ENCODE measurements around the gene CCNG2. TPM values are rescaled to one million over a fixed set of nuclear protein-coding genes. Genes with fewer than 3 reads are reported as not detected.

Gene CCNG2
- total and polyA plus RNA-seq, 4 donors, result 1.2 to 10.8 (median 4.1) TPM

DNA sequence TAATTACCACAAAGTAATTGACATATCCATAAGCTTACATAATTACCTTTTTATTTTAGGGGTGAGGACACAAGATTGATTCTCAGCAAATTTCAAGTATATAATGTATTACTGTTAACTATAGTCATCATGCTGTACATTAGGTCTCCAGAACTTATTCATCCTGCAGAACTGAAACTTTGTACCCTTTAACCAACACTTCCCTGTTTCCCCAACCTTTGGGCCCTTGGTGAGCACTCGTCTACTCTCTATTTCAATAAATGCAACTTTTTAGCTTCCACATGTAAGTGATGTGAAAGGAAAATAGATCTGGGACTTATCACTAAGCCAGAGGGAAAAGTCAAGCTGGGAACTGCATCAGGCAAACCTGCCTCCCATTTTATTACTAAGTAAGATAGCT is 33.6 kb upstream of the CCNG2 start:
- WGBS, result 83% methylated on average over 1 of the region's 1 CpG
- TF ChIP-seq SP1 (IDR thresholded peaks at IDR 0.05) (no peak), YY1 (IDR thresholded peaks at IDR 0.05) (no peak), FOXA2 (IDR thresholded peaks at IDR 0.05) (no peak), RAD21 (IDR thresholded peaks at IDR 0.05) (no peak), JUND (IDR thresholded peaks at IDR 0.05) (no peak), FOXA1 (IDR thresholded peaks at IDR 0.05) (no peak), HNF4A (conservative IDR thresholded peaks at IDR 0.05) (no peak), GABPA (IDR thresholded peaks at IDR 0.05 in 1 of 2, conservative IDR thresholded peaks at IDR 0.05 in 1 of 2) (no peak), TAF1 (conservative IDR thresholded peaks at IDR 0.05) (no peak), NR2F2 (IDR thresholded peaks at IDR 0.05) (no peak), RXRA (IDR thresholded peaks at IDR 0.05) (no peak)
- TF ChIP-seq, protein P1, sequence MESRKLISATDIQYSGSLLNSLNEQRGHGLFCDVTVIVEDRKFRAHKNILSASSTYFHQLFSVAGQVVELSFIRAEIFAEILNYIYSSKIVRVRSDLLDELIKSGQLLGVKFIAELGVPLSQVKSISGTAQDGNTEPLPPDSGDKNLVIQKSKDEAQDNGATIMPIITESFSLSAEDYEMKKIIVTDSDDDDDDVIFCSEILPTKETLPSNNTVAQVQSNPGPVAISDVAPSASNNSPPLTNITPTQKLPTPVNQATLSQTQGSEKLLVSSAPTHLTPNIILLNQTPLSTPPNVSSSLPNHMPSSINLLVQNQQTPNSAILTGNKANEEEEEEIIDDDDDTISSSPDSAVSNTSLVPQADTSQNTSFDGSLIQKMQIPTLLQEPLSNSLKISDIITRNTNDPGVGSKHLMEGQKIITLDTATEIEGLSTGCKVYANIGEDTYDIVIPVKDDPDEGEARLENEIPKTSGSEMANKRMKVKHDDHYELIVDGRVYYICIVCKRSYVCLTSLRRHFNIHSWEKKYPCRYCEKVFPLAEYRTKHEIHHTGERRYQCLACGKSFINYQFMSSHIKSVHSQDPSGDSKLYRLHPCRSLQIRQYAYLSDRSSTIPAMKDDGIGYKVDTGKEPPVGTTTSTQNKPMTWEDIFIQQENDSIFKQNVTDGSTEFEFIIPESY (IDR thresholded peaks at IDR 0.05), result no peak
- Histone ChIP-seq H3K36me3 (ENCODE audit: control insufficient read depth in 4 of 4, insufficient read depth in 3 of 4, low read depth in 1 of 4, low read length in 3 of 4) (no peaks in the 10 kb centered on the region), H3K27me3 (ENCODE audit: control insufficient read depth in 4 of 4, insufficient read depth in 4 of 4, low read length in 3 of 4) (no peaks in the 10 kb centered on the region), H3K9ac (ENCODE audit: low read depth in 1 of 2, low read length in 2 of 2) (no peak overlapping the region), H3K4me1 (ENCODE audit: control insufficient read depth in 4 of 4, insufficient read depth in 4 of 4, low read length in 3 of 4) (no peaks in the 10 kb centered on the region), H3K27ac (ENCODE audit: low read depth in 1 of 2, low read length in 2 of 2) (no peak overlapping the region), H3K4me3 (ENCODE audit: low read depth in 1 of 3, low read length in 3 of 3) (no peak overlapping the region), H3K9me3 (ENCODE audit: control insufficient read depth in 4 of 4, low read length in 3 of 4) (no peaks in the 10 kb centered on the region)
- DNase-seq (ENCODE audit: low spot score), result no peak

DNA sequence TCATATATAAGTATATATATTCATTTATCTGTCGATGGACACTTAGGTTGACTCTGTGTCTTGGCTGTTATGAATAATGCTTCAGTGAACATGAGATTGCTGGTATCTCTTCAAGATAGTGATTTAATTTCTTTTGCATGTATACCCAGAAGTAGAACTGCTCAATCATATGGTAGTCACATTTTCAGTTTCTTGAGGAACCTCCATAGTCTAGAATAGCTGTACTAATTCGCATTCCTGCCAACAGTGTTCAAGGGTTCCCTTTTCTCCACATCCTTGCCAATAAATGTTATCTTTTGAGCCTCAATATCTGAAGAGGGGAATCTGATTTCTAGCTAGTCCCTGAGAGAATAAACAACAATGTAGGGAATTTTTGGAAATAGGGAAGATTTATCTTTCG is 32.4 kb upstream of the CCNG2 start:
- DNase-seq (ENCODE audit: low spot score), result no peak
- no peaks in the 10 kb centered on the region for H3K36me3 ChIP-seq (ENCODE audit: control insufficient read depth in 4 of 4, insufficient read depth in 3 of 4, low read depth in 1 of 4, low read length in 3 of 4)
- no peaks in the 10 kb centered on the region for H3K27me3 ChIP-seq (ENCODE audit: control insufficient read depth in 4 of 4, insufficient read depth in 4 of 4, low read length in 3 of 4)
- 70% methylated on average over 3 of the region's 3 CpGs for WGBS
- H3K9ac ChIP-seq (ENCODE audit: low read depth in 1 of 2, low read length in 2 of 2), result no peak overlapping the region
- no peak for TF ChIP-seq EGR1 (IDR thresholded peaks at IDR 0.05; ENCODE audit: low read depth in 2 of 2)
- TF ChIP-seq, protein P2, sequence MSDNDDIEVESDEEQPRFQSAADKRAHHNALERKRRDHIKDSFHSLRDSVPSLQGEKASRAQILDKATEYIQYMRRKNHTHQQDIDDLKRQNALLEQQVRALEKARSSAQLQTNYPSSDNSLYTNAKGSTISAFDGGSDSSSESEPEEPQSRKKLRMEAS (IDR thresholded peaks at IDR 0.05), result no peak
- no peak for TF ChIP-seq CTCF (IDR thresholded peaks at IDR 0.05; ENCODE audit: low read depth, low read length, missing input control)
- no peak for TF ChIP-seq NR2F2 (IDR thresholded peaks at IDR 0.05)
- TF ChIP-seq YY1 (IDR thresholded peaks at IDR 0.05), result no peak
- no peak for TF ChIP-seq SP1 (IDR thresholded peaks at IDR 0.05)
- TF ChIP-seq REST (IDR thresholded peaks at IDR 0.05), result no peak
- TF ChIP-seq GABPA (IDR thresholded peaks at IDR 0.05 in 1 of 2, conservative IDR thresholded peaks at IDR 0.05 in 1 of 2), result no peak
- TF ChIP-seq JUND (IDR thresholded peaks at IDR 0.05), result no peak
- TF ChIP-seq TAF1 (conservative IDR thresholded peaks at IDR 0.05), result no peak
- TF ChIP-seq, protein P1 (IDR thresholded peaks at IDR 0.05), result no peak
- no peak for TF ChIP-seq ATF3 (IDR thresholded peaks at IDR 0.05)
- TF ChIP-seq FOXA2 (IDR thresholded peaks at IDR 0.05), result no peak
- TF ChIP-seq FOXA1 (IDR thresholded peaks at IDR 0.05), result no peak
- no peak for TF ChIP-seq RXRA (IDR thresholded peaks at IDR 0.05)
- TF ChIP-seq HNF4G (IDR thresholded peaks at IDR 0.05), result no peak
- no peak for TF ChIP-seq HNF4A (conservative IDR thresholded peaks at IDR 0.05)
- no peak overlapping the region for H3K27ac ChIP-seq (ENCODE audit: low read depth in 1 of 2, low read length in 2 of 2)
- no peak overlapping the region for H3K4me3 ChIP-seq (ENCODE audit: low read depth in 1 of 3, low read length in 3 of 3)
- H3K9me3 ChIP-seq (ENCODE audit: control insufficient read depth in 4 of 4, low read length in 3 of 4), result no peaks in the 10 kb centered on the region
- H3K4me1 ChIP-seq (ENCODE audit: control insufficient read depth in 4 of 4, insufficient read depth in 4 of 4, low read length in 3 of 4), result no peaks in the 10 kb centered on the region
